Neural progenitor cell (in vitro differentiated cells): ENCODE measurements around the gene ECM2.

Experiments used
- EZH2 ChIP-seq: fragments of 200-600 bp; sonication (generic); IDR thresholded peaks from 2 replicates; pipeline ENCODE4 v1.6.1; 2017; ENCODE audit warnings: antibody characterized with exemption, mild to moderate bottlenecking, moderate library complexity
- EZH2phosphoT487 ChIP-seq: fragments of 200-600 bp; sonication (generic); IDR thresholded peaks from 2 replicates; pipeline ENCODE4 v1.6.1; 2017; ENCODE audit warnings: antibody characterized with exemption
- TF ChIP-seq, protein P1 (sequence below): fragments of 200-600 bp; sonication (generic); IDR thresholded peaks from 2 replicates; pipeline ENCODE4 v1.5.1; 2017; ENCODE audit warnings: antibody characterized with exemption, mild to moderate bottlenecking

DNA sequence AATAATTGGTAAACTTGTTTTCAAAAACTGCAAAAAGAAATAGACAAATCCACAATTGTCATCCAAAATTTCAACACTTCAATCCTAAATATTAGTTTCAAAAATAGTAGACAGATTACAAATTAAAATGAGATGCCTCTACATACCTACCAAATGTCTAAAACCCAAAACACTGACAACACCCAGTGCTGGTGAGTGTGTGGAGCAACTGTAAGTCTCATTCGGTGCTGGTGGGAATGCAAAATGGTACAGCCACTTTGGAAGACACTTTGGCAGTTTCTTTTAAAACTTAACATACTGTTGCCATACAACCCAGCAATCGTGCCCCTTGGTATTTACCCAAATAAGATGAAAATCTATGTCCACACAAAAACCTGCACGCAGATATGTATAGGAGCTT is 6.7 kb downstream of the ECM2 start:
- TF ChIP-seq, protein P1, sequence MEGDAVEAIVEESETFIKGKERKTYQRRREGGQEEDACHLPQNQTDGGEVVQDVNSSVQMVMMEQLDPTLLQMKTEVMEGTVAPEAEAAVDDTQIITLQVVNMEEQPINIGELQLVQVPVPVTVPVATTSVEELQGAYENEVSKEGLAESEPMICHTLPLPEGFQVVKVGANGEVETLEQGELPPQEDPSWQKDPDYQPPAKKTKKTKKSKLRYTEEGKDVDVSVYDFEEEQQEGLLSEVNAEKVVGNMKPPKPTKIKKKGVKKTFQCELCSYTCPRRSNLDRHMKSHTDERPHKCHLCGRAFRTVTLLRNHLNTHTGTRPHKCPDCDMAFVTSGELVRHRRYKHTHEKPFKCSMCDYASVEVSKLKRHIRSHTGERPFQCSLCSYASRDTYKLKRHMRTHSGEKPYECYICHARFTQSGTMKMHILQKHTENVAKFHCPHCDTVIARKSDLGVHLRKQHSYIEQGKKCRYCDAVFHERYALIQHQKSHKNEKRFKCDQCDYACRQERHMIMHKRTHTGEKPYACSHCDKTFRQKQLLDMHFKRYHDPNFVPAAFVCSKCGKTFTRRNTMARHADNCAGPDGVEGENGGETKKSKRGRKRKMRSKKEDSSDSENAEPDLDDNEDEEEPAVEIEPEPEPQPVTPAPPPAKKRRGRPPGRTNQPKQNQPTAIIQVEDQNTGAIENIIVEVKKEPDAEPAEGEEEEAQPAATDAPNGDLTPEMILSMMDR, result no peak
- TF ChIP-seq EZH2, result no peak
- TF ChIP-seq EZH2phosphoT487, result no peak
